Ishikawa (cell line): Measurements from ENCODE around the gene ARHGAP40.

ENCODE experiments used
- CREB1 ChIP-seq: IDR thresholded peaks from 2 replicates; pipeline ENCODE4 v1.6.1; 2012; ENCODE audit warnings: low read depth
- EGR1 ChIP-seq: IDR thresholded peaks from 2 replicates; pipeline ENCODE4 v1.6.1; 2012
- EP300 ChIP-seq: IDR thresholded peaks from 2 replicates; pipeline ENCODE4 v1.6.1; 2012; ENCODE audit warnings: borderline replicate concordance
- RAD21 ChIP-seq: IDR thresholded peaks from 2 replicates; pipeline ENCODE4 v1.6.1; 2012; ENCODE audit warnings: low read depth
- TEAD4 ChIP-seq: IDR thresholded peaks from 2 replicates; pipeline ENCODE4 v1.6.1; 2012
- YY1 ChIP-seq: IDR thresholded peaks from 2 replicates; pipeline ENCODE4 v1.6.1; 2012; ENCODE audit warnings: low read depth

DNA sequence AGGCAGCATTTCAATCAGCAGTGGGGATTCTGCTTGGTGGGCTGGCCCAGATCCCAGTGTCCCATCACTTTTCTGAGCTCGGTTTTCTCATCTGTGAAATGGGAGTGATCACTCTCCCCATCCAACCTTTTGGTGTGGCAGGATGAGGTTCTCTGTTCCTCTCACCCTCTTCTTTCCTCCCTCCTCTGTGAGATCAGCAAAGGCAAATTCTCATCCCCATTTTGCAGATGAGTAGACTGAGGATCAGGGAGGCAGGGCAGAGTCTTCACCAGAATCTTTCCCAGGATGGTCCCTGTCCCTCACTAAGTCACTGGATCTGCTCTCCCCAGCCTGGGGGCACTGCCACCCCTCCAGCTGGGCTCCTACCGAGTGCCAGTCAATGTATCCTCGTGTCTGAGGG is 62.1 kb downstream of the ARHGAP40 start:
- no peak for TF ChIP-seq RAD21
- no peak for TF ChIP-seq TEAD4
- no peak for TF ChIP-seq YY1
- no peak for TF ChIP-seq EGR1
- no peak for TF ChIP-seq CREB1
- TF ChIP-seq EP300 = no peak
